DMS114 treated with DMSO at 0.1 percent for 48 hours (cell line): ENCODE results near the gene ZCCHC2.
A peak's percentile ranks its signal among the peaks of the same experiment; 100 is the strongest.

ENCODE experiments used
- DNase-seq: peaks from one replicate; lab custom pipeline; 2025; ENCODE audit not compliant: unreplicated experiment; lab: John Stamatoyannopoulos, UW

The ZCCHC2 gene

GRCh38 chr18:62574776-62575175 lies 52.0 kb downstream of the ZCCHC2 start:
- no peak for DNase-seq

DNA sequence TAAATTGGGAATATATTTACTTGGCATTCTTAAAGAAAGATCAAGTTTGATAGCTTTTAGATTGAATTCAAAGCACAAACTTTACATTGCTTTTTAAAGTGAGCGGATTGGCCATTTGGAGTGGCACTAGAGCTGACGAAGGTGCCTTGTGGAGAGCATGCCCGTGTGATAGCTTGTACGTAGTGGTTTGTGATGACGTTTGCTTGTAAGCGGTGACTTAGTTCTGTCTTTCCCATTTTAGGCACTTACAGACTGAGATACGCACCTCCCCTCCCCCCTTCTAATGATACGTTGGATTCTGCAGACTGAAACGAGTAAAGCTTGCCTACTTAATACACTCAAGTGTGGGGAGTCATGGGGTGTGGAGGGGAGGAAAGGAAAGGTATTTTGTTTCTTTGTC lies 53.4 kb downstream of the ZCCHC2 start:
- DNase-seq: no peak

GRCh38 chr18:62576845-62577512 lies 54.2 kb downstream of the ZCCHC2 start:
- DNase-seq: no peak

DNA sequence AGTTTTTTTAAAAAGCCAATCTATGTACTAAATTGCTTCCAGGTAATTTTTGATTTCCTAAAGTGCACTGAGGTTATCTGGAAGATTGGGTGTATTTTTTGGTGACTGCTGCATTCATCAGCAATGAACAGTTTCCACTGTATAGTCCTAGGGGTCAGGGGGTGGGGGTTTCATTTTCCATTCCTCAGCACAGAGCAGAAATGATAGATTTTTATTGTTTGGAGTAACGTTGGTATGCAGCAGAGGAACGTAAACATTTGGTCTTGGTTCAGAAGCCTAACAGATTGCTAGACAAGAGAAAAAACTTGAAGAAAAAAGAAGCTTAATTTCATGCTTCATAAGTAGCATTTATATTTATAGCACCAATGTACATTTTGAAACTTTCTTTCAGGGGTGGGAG lies 54.9 kb downstream of the ZCCHC2 start:
- DNase-seq: no peak

DNA sequence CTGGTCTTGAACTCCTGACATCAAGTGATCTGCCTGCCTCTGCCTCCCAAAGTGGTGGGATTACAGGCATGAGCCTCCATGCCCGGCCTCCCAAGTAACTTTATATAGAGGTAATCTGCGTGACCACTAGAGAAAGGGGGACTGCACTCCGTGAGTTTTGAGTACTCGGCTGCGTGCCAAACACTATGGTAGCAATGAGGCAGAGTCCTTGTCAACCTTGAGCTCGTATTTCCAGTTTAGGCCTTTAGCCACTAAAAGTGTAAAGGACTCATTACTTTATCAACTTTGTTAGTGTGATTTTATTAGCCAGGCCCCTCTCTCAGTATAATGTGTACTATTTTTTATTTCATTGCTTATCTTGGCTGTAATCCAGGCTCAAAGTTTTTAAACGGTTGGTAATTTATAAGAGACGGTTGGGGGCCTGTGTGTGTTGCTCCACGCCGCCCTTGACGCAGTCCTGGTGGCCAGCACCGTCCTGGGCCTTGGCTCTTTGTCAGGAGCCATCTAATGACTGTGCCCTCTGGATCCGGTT lies 56.2 kb downstream of the ZCCHC2 start:
- DNase-seq: no peak

DNA sequence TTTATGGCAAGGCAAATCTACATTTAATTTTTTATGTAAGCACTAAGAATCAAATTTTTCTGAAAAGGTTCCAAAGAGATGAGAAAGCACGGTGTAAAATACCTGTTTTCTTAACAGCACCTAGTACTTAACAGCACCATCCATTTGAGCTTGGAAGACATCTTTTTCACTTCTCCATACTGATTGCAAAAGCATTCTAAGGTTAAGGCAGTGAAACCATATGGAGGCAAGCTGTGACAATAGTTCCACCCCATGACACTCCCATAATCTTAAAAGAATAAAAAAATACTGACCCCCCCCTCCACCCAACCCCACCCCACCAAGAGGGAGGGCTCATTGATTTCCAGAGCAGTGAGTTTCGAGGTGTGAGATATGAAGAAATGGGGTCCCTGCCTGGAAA lies 60.6 kb downstream of the ZCCHC2 start:
- DNase-seq: no peak

DNA sequence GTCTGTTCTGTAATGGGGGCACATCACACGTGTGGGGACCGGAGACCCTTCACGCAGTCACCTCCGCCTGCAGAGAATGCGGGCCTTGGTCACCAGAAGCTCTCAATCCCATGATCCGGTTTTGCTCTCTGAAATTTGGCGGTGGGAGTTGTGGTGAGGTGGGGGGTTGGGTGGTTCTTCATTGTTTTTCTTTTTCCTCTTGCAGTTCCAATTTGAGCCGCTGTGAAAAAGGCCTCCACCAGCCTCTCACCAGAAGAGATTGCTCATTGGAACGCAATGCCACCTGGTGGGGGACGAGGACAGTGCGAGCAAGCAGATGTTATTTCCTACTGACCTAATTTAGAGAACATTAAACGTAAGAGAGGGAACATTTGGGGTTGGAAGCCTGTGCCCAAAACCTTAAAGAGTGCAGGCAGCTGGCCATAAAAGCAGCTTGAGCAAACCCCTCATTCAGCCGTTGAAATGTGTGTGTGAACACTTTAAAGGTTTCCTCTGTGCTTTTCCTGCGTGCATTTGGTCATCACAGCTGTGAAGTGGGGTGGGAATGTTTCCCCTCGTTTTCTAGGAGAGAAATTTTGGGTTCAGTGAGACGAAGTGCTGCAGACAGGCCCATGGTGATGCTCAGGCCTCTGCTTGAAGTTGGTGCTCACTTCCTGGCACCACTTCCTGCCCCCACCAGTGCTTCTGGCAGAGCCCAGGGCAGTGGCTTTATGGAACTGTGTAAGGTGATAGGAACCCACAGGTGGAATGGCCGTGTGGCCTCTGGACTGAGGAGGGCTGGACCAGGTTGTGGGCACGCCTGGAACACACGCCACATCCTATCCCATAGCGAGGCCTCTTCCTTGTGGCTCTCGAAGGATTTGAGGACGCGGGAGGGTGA lies 61.7 kb downstream of the ZCCHC2 start:
- DNase-seq: peak; percentile 66

DNA sequence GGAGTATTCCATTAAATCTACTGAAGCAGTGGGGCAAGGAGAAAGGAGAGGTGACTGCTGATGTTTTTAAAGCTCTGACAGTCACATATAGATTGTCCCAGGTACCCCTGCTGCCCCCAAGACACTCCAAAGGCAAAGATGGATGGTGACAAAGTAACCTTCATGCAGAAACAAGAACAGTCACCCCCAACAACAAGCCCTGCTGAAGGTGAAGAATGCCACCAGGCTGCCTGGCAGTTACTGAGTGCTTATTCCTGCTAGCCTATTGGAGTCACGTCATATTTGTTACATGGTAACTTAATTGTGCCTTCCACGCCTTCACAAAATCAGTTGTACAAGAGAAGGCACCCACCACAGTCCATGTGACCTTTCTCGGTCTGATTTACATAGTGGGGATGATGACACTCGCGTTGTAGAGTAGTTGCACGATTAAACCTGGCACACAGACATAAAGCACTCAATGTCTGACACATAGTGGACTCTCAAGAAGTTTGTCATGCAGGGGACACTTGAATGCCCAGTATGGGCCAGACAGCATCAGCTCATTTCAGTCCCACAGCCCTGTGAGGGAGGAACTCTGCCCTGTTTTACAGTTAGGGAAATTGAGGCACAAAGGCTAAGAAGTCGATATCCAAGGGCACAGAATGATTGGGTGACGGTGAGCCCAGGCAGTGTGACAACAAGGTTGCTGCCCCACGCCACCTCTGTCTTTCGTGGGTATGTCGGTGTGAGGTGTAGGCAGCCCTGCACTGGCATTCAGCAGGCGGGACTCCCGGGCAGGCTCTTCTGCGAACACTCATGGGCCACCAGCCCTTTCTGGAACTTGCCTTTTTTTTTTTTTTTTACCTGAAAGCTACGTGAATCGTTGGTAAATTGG lies 62.7 kb downstream of the ZCCHC2 start:
- DNase-seq: no peak

DNA sequence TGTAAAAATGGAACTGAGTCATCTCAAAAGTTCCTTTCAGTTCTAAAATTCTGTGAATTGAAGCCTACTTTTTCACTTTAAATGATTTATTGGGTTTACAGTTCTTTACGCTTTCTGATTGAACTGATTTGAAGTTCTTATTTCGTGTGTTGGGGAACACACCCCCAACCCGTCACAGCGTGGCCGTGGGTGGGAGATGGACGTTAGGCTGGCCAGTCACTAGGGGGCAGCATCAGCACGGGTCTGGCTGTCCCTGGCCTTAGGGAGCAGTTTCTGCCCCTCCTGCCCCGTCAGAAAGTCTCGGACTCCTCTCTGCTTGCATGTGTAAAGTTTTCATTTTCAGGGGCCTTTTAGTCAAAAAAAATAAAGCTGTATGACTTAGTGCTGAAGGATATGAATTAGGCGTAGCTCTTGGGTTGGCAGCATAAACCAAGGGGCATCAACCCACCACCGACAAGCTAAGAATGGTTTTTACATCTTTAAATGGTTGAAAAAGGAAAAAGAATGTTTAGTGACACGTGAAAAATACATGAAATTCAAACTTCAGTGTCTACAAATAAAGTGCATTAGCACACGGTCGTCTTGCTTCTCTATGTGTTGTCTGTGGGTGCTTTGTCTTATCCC lies 63.4 kb downstream of the ZCCHC2 start:
- DNase-seq: peak; percentile 6

DNA sequence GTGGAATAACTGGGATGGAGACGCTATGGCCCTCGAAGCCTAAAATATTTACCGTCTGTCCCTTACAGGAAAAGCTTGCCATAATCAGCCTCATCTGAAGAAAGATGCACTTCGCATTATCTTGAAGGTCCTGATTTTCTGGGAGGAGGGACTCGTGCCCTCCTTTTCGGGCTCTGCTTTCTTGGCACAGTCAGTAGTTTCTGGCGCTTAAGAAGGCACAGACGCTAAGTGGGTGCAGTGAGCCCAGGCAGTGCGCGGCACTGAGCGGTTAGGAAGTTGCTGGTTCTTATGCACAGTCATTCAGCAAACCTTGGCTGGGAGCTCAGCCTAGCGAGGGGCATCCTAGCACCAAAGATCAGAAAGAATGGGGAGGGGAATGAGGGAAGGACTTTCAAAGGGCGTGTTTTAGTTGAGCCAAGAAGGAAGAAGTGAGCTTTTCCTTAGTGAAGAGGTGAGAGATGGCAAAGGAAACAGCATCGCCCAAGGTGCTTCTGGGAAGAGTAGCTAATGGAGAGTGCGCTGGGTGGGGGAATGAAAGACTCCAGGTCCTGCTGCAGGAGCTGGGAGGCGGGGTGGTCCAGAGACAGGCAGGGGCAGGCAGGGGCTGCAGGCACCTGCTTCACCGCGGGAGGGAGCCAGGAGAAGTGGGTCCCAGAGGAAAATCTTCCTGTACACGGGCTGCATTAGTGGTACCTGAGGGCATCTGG lies 64.1 kb downstream of the ZCCHC2 start:
- no peak for DNase-seq

GRCh38 chr18:62587689-62588088 lies 64.9 kb downstream of the ZCCHC2 start:
- no peak for DNase-seq

- DNase-seq: no peak
Measured at GRCh38 chr18:62588217-62588616, 65.4 kb downstream of the ZCCHC2 start.

GRCh38 chr18:62590799-62591590 lies 68.2 kb downstream of the ZCCHC2 start:
- no peak for DNase-seq

DNA sequence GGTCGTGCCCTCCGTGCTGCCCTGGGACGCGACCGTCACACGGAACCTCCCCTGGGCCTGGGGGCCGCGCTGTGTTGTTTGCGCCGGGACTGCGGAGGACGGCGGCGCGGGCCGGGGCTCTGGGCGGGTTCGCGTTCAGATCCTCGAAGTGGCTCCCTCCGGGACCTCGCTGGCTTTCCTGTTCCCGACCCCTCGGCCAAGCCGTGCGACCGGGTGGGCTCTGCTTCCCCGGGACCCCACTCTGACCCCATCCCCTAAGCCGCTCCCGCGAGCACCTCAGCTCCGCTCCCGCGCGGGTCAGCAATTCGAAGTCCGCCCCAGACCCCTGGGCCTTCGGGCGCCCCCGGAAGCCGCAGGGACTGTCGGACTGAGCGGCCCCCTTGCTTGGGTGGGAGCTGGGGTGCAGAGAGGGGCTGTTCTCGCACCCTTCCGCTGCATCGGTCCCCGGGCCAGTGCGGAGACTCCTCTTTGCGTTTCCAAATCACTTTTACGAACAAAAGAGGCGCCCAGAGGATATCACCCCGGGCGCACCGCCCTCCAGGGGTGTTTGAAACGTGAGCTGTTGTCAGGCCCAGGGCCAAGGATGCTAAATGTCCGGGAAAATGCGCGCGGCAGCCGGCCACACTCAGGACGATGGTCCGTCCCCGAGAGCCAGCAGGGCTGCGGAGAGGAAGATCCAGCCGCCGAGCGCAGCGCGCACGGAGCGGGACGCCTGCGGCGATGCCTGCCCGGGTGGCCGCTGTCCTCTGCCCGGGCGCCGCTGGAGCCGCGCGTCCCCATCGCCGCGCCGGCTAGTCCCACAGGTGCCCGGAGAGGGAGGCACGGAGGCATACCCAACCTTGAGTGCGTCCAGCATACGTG lies 73.5 kb downstream of the ZCCHC2 start:
- no peak for DNase-seq

- no peak for DNase-seq
Measured at GRCh38 chr18:62601871-62602270, 79.0 kb downstream of the ZCCHC2 start.

GRCh38 chr18:62602706-62603105 lies 79.9 kb downstream of the ZCCHC2 start:
- DNase-seq: no peak

GRCh38 chr18:62603211-62603610 lies 80.4 kb downstream of the ZCCHC2 start:
- DNase-seq: no peak

- no peak for DNase-seq
Measured at GRCh38 chr18:62603979-62604378, 81.2 kb downstream of the ZCCHC2 start.
